SK-N-MC (cell line): ENCODE data around the gene CCKAR.

Experiments used
- EZH2 ChIP-seq: fragments of 200-600 bp; sonication (generic); IDR thresholded peaks from one replicate; pipeline ENCODE4 v1.6.1; 2017; ENCODE audit warnings: antibody characterized with exemption
- FOXP2 ChIP-seq: optimal IDR thresholded peaks from 2 replicates; pipeline ENCODE3; 2011; ENCODE audit warnings: mild to moderate bottlenecking, moderate library complexity; ENCODE audit not compliant: insufficient read depth; ENCODE audit errors: extremely low read length, control extremely low read depth
- POLR2AphosphoS5 ChIP-seq: IDR thresholded peaks from 2 replicates; pipeline ENCODE4 v1.6.1; 2012; ENCODE audit warnings: mild to moderate bottlenecking, low read depth, low read length, borderline replicate concordance

DNA sequence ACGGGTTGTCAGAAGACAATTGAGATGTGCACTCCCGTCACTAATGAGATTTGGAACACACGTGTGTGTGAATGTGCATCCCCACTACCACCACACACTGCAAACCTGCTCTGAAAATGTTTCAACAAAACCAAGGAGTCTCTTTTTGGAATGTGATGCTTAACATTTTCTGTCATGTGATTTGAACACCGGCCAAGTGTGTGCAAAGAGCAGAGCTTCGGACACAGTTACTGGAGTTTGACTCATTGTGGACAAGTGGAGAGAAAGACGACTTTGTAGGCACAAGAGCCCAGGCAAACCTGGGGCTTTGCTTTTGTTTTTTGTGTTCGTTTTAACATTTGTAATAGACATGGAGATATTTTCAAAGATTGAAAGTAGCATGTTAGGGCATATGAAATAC is 49.2 kb downstream of the CCKAR start:
- TF ChIP-seq POLR2AphosphoS5 (no peak), EZH2 (no peak), FOXP2 (no peak)
